Omental fat pad (tissue), 4 donors: ENCODE results near the gene RGS18. TPM values are rescaled to one million over a fixed set of nuclear protein-coding genes. Genes with fewer than 3 reads are reported as not detected.
"Not testable (repeated sequence)": the region's sequence is repeated elsewhere in the genome, so short reads cannot be mapped to it uniquely, and the experiment has no call there.

Experiments
- ATAC-seq: fragments of 150-250 bp; one replicate; pipeline ENCODE4 v1.9.1; 2016; ENCODE audit warnings: mild to moderate bottlenecking, moderate library complexity; ENCODE audit not compliant: low FRiP score
- DNase-seq: peaks from one replicate; pipeline ENCODE4 v3.0.0-alpha.2; 2019; ENCODE audit warnings: low spot score
- total RNA-seq, 4 donors: library from RNA; depleted of rRNA; stranded (reverse); fragments of >200 nt; gene quantifications; one replicate each; pipeline ENCODE4 v1.1.0, GENCODE V29; 2016
- TF ChIP-seq, protein P1 (sequence below), 3 donors: fragments of 450-650 bp; IDR thresholded peaks; one replicate each; pipeline ENCODE4 v1.5.1; 2016 to 2017; ENCODE audit warnings: antibody characterized with exemption in 3 of 3, mild to moderate bottlenecking in 3 of 3, moderate library complexity in 2 of 3

RGS18 gene
- total RNA-seq, 4 donors from 2014 or later: 2.8 to 18.4 (median 4.0) TPM

DNA sequence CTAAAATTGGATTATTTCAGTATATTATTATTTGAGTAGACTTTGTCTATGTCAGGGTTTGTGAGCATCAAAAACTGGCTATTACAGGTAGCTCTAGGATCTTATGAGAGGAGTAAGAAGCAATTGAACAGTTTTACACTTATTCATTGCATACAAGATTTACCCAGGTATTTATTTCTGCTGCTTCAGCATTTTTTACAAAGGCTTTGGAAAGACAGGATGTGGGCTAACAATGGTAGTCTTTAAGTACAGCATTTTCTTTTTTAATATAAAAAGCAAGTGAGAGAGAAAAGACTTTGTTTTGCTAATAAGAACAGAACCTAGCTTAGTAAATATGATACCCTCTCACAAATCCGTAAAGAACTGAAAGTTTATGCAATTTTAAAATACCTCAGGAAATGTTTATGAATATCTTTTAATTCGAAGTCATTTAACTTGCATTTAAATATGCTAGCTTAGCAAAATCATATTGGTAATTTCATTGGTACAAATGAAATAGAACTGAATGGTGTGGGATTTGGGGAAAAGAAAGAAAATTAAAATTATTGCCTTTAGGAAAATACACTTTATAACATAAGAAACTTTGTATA lies 32.1 kb upstream of the RGS18 start:
- ATAC-seq (no peak), DNase-seq (no peak)

GRCh38 chr1:192130175-192130574 lies 28.1 kb upstream of the RGS18 start:
- no peak for DNase-seq
- no peak for ATAC-seq
- TF ChIP-seq, protein P1, sequence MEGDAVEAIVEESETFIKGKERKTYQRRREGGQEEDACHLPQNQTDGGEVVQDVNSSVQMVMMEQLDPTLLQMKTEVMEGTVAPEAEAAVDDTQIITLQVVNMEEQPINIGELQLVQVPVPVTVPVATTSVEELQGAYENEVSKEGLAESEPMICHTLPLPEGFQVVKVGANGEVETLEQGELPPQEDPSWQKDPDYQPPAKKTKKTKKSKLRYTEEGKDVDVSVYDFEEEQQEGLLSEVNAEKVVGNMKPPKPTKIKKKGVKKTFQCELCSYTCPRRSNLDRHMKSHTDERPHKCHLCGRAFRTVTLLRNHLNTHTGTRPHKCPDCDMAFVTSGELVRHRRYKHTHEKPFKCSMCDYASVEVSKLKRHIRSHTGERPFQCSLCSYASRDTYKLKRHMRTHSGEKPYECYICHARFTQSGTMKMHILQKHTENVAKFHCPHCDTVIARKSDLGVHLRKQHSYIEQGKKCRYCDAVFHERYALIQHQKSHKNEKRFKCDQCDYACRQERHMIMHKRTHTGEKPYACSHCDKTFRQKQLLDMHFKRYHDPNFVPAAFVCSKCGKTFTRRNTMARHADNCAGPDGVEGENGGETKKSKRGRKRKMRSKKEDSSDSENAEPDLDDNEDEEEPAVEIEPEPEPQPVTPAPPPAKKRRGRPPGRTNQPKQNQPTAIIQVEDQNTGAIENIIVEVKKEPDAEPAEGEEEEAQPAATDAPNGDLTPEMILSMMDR (IDR thresholded peaks at IDR 0.05): no peak

More for the DNA sequence above, 32.1 kb upstream of the RGS18 start:
- TF ChIP-seq, protein P1 (IDR thresholded peaks at IDR 0.05): no peak

GRCh38 chr1:192130865-192131264 lies 27.4 kb upstream of the RGS18 start:
- ATAC-seq: not testable (repeated sequence)

GRCh38 chr1:192131914-192132313 lies 26.3 kb upstream of the RGS18 start:
- no peak for ATAC-seq

More at GRCh38 chr1:192130865-192131264, 27.4 kb upstream of the RGS18 start:
- DNase-seq: not testable (repeated sequence)

GRCh38 chr1:192133350-192133926 lies 24.8 kb upstream of the RGS18 start:
- DNase-seq (no peak), ATAC-seq (no peak)
- TF ChIP-seq, protein P1 (IDR thresholded peaks at IDR 0.05): no peak

More at GRCh38 chr1:192131914-192132313, 26.3 kb upstream of the RGS18 start:
- TF ChIP-seq, protein P1 (IDR thresholded peaks at IDR 0.05): no peak
- DNase-seq: no peak

- no peak for ATAC-seq
- TF ChIP-seq, protein P1 (IDR thresholded peaks at IDR 0.05): no peak
- DNase-seq: no peak
Observed at GRCh38 chr1:192140382-192140781, 17.9 kb upstream of the RGS18 start.

DNA sequence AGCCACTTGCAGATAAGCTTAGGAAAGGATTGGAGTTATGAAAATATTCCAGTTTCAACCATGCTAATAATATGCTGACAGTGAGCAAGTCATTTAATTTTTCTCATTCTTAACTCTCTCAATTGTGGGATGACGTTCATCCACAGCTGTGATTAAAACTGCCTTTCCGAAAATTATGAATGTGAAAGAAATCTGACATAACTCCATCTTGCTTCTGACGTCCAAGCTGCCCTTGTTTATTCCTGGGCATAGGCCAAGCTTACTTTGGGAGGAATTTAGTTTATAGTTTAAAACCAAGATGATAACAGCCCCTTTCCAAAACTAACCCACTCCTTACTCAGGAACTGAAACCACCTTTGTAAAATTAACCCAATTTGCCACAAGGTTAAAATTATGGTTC lies 11.0 kb upstream of the RGS18 start:
- ATAC-seq: no peak
- TF ChIP-seq, protein P1 (IDR thresholded peaks at IDR 0.05): no peak
- DNase-seq: no peak
